ENCODE data around the gene FYN.

FYN gene

GRCh38 chr6:111880181-111880888 is 7.1 kb upstream of the FYN start:
- no peak for FAIRE-seq

- FAIRE-seq, result no peak
Observed at GRCh38 chr6:111875741-111876140, 2.5 kb upstream of the FYN start.

- no peak for FAIRE-seq
Observed at GRCh38 chr6:111874025-111874415, 768 bp upstream of the FYN start.

GRCh38 chr6:111872401-111873177 is 663 bp downstream of the FYN start:
- no peak for FAIRE-seq

- no peak for FAIRE-seq
Observed at GRCh38 chr6:111871725-111872400, 1.4 kb downstream of the FYN start.

- no peak for FAIRE-seq
Observed at GRCh38 chr6:111871207-111871606, 2.0 kb downstream of the FYN start.

GRCh38 chr6:111870742-111871064 is 2.5 kb downstream of the FYN start:
- no peak for FAIRE-seq

GRCh38 chr6:111870051-111870741 is 3.1 kb downstream of the FYN start:
- FAIRE-seq, result no peak

GRCh38 chr6:111866857-111867256 is 6.4 kb downstream of the FYN start:
- no peak for FAIRE-seq

GRCh38 chr6:111865909-111866546 is 7.2 kb downstream of the FYN start:
- no peak for FAIRE-seq

GRCh38 chr6:111865049-111865585 is 8.1 kb downstream of the FYN start:
- no peak for FAIRE-seq

- FAIRE-seq, result no peak
Observed at GRCh38 chr6:111864138-111865048, 8.9 kb downstream of the FYN start.

GRCh38 chr6:111862741-111863140 is 10.5 kb downstream of the FYN start:
- no peak for FAIRE-seq

GRCh38 chr6:111862314-111862713 is 10.9 kb downstream of the FYN start:
- no peak for FAIRE-seq

- FAIRE-seq, result no peak
Observed at GRCh38 chr6:111861431-111861885, 11.8 kb downstream of the FYN start.

GRCh38 chr6:111858347-111858746 is 14.9 kb downstream of the FYN start:
- no peak for FAIRE-seq

GRCh38 chr6:111857674-111858337 is 15.4 kb downstream of the FYN start:
- no peak for FAIRE-seq

GRCh38 chr6:111855753-111856152 is 17.5 kb downstream of the FYN start:
- FAIRE-seq, result no peak

- FAIRE-seq, result no peak
Observed at GRCh38 chr6:111854683-111855082, 18.6 kb downstream of the FYN start.

GRCh38 chr6:111852725-111853124 is 20.5 kb downstream of the FYN start:
- no peak for FAIRE-seq

Data from TTC549 (cell line).